T47D (cell line): Measurements from ENCODE around the gene STRADB.
"Not testable (repeated sequence)": the region's sequence is repeated elsewhere in the genome, so short reads cannot be mapped to it uniquely, and the experiment has no call there.

Experiments
- DNase-seq, 2 experiments: peaks; one replicate each; pipeline versions ENCODE4 v3.0.0 to v3.0.0-alpha.2; 2011 to 2012; ENCODE audit warnings: low read depth in 1 of 2, low spot score in 1 of 2
- JUND ChIP-seq: IDR thresholded peaks from 2 replicates; pipeline ENCODE4 v1.6.1; 2012; ENCODE audit warnings: low read depth
- in situ Hi-C: cut with HindIII; loops from 2 replicates; pipeline ENCODE4 v1.10.0; 2016; ENCODE audit warnings: low sequenced_read_pairs, low pct_unique_long_range_greater_than_20kb

STRADB gene

GRCh38 chr2:201433394-201433995 is 18.0 kb upstream of the STRADB start:
- DNase-seq: no peak
- in situ Hi-C loops: no loop called here
- no peak for TF ChIP-seq JUND

DNA sequence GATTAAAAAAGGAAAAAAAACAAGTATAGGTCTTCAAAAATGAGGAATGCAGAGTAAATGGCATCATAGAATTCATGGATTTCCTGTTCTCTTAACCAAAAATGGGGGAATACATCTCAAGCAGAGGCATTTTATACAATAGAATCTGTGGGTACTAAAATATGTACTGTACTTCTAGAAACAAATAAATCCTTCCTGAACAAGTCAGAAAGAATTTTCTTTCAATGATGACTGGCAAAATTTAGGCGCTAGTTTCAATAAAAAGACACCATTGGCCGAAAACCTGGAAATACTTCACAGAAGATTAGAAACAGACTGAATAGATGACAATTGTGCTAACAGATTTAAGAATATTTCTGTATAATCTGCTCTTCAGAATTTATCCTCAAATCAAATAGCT is 15.4 kb upstream of the STRADB start:
- DNase-seq: no peak
- in situ Hi-C loops: no loop called here
- no peak for TF ChIP-seq JUND

DNA sequence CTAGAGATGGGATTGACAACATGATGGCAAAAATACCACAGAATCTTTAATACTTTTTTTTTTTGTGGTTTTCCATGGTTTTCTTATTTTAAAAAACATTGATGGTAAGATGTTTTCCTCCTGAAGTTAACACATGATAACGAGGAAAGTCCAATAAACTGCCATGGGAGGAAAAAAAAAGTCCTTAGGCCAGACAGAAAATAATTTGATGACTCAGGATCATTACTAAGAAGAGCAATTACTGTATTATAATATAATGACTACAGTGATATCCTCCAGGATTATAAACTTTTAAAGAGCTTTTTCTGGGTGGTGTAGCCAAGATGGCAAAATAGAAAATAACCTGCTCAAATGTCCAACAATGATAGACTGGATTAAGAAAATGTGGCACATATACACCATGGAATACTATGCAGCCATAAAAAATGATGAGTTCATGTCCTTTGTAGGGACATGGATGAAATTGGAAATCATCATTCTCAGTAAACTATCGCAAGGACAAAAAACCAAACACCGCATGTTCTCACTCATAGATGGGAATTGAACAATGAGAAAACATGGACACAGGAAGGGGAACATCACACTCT is 12.1 kb upstream of the STRADB start:
- DNase-seq, in situ Hi-C loops: not testable (repeated sequence)

DNA sequence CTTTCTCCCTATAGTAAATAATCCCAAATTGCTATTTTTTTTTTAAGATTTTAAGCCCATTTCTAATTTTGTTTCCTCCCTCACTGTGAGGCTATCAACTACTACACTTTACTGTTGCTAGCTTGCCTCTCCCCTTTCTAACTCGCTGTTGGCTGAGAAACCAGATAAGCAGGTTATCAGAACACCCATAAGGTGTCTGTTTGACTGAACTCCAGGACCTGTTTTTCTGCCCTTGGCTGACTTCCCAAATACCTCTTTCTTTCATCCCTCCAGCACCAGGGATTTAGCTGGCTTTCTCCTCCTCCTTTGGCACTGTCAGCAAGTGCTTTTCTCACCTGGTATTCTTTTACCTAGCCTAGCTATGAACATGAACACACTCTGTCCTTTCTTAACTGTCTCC is 11.4 kb upstream of the STRADB start:
- in situ Hi-C loops: no loop called here
- TF ChIP-seq JUND: no peak
- DNase-seq: peak in 1 of 2 experiments; percentile 25

GRCh38 chr2:201441409-201441808 is 10.1 kb upstream of the STRADB start:
- no peak for TF ChIP-seq JUND
- in situ Hi-C loops: no loop called here
- no peak for DNase-seq

- DNase-seq: no peak
- in situ Hi-C loops: no loop called here
- no peak for TF ChIP-seq JUND
Measured at GRCh38 chr2:201444746-201445465, 6.6 kb upstream of the STRADB start.

DNA sequence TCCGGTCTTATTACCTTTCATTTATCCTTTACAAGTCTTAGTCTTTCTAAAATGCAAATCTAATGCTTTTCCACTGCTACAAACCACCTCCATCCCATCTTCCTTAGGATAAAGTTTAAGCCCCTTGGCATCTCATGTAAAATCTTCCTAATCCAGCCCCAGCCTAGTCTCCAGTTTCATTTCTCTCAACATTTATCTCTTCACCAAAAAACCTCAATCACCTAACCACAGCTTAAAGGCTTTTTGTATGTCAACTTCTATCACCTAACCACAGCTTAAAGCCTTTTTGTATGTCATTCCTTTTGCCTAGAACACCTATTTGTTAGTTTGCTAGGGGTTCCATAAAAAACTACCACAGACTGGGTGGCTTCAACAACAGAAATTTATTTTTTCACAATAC is 4.5 kb upstream of the STRADB start:
- in situ Hi-C loops: no loop called here
- no peak for TF ChIP-seq JUND

DNA sequence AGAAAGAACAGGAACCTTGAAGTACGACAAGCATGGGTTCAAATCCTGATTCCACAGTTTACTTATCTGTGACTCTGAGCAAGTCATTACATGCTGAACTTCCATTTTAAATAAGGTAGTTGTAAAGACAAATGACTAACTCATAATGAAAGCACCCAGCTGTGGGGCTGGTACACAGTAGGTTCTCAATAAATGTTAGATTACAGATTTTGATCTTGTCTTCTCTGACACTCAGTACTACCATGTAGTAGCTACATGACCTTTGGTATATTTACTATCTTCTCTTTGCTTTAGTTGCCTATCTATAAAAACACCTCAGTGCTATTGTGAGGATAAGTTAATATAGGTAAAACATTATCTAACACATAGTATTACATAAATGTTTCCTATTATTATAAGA is 3.5 kb upstream of the STRADB start:
- TF ChIP-seq JUND: no peak
- DNase-seq: no peak
- in situ Hi-C loops: no loop called here

More for the DNA sequence above, 4.5 kb upstream of the STRADB start:
- DNase-seq: no peak

GRCh38 chr2:201448701-201449100 is 2.8 kb upstream of the STRADB start:
- in situ Hi-C loops: no loop called here
- no peak for TF ChIP-seq JUND
- DNase-seq: no peak

GRCh38 chr2:201450954-201451291 is 617 bp upstream of the STRADB start:
- DNase-seq: peak; percentile 9 to 11
- in situ Hi-C loops: no loop called here
- TF ChIP-seq JUND: no peak

GRCh38 chr2:201452058-201452921 is 750 bp downstream of the STRADB start:
- TF ChIP-seq JUND: no peak

DNA sequence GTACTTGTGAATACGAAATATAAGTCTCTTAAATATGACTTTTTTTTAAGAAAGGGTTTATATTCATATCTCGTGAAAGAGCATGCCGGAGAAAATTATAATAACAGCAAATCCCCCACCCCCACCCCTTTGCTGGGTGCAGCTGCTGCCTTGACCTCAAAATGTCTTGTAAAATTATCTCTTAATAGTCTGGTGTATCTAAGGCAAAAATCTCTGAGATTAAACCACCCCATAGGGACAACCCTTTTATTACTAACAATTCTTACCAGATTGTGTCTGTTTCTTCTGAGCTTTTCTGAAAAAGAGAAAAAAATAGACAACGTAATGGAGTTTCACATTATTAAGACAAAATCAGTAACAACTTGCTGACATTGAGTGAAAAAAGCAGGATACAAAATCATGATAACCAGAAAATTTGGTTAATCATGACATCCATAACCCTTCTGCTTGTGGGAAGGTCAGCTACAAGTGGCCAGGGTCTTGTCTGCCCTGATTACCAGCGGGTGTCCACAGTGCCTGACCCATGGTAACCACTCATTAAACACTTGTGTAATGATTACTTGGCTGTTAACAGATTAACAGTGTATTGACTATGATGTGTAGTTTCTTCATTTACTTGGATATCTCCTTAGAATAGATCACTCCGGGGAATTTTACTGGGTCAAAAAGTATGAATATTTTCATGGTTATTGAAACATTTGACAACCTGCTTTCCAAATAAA is 1.5 kb downstream of the STRADB start:
- in situ Hi-C loops: no loop called here
- no peak for TF ChIP-seq JUND
- DNase-seq: no peak

More at GRCh38 chr2:201452058-201452921, 750 bp downstream of the STRADB start:
- in situ Hi-C loops: no loop called here
- no peak for DNase-seq
